Right atrium auricular region (tissue), 2 donors: ENCODE data around the gene KIAA1191. TPM values are rescaled to one million over a fixed set of nuclear protein-coding genes. Genes with fewer than 3 reads are reported as not detected.

Source experiments
- DNase-seq: peaks from one replicate; pipeline ENCODE4 v3.0.0-alpha.2; 2019; ENCODE audit warnings: low spot score
- H3K27ac ChIP-seq, 2 donors: fragments of 200-600 bp; sonication (generic); 1 replicate in 1 of 2; 2 replicates in 1 of 2; pipeline ENCODE4 v1.5.1; 2016 to 2019
- H3K27me3 ChIP-seq, 2 donors: fragments of 200-600 bp; sonication (generic); one replicate each; pipeline versions ENCODE4 v1.5.1 to v1.6.0; 2017 to 2019
- H3K36me3 ChIP-seq: fragments of 200-600 bp; sonication (generic); one replicate; pipeline ENCODE4 v1.5.1; 2016
- H3K4me1 ChIP-seq, 2 donors: fragments of 200-600 bp; sonication (generic); one replicate each; pipeline versions ENCODE4 v1.5.1 to v1.6.0; 2017 to 2019
- H3K4me3 ChIP-seq, 2 donors: fragments of 200-600 bp; sonication (generic); 1 replicate in 1 of 2; 2 replicates in 1 of 2; pipeline ENCODE4 v1.5.1; 2017 to 2019; ENCODE audit warnings: mild to moderate bottlenecking in 1 of 2, moderate library complexity in 1 of 2
- H3K9me3 ChIP-seq, 2 donors: fragments of 200-600 bp; sonication (generic); one replicate each; pipeline ENCODE4 v1.5.1; 2019
- CTCF ChIP-seq, 2 donors: fragments of 200-600 bp; sonication (generic); IDR thresholded peaks; one replicate each; pipeline ENCODE4 v1.5.1; 2019; ENCODE audit warnings: antibody characterized with exemption in 2 of 2
- total RNA-seq, 2 donors: library from RNA; depleted of rRNA; stranded (reverse); fragments of >200 nt; gene quantifications; one replicate each; pipeline ENCODE4 v1.1.0, GENCODE V29; 2016

KIAA1191 gene
- total RNA-seq, 2 donors from 2014 or later, result 118 to 141 TPM

- Histone ChIP-seq H3K27ac (no peak overlapping the region), H3K27me3 (no peaks in the 10 kb centered on the region), H3K4me3 (no peak overlapping the region), H3K36me3 (peaks cover 60% of the 10 kb centered on the region), H3K4me1 (peaks cover 0 to 18% of the 10 kb centered on the region in 2 donors), H3K9me3 (no peaks in the 10 kb centered on the region)
- TF ChIP-seq CTCF (IDR thresholded peaks at IDR 0.05), result no peak
- no peak for DNase-seq
Measured at GRCh38 chr5:176356179-176356566, 5.4 kb downstream of the KIAA1191 start.

- H3K4me1 ChIP-seq, result peaks cover 0 to 13% of the 10 kb centered on the region in 2 donors
Measured at GRCh38 chr5:176355400-176356178, 6.0 kb downstream of the KIAA1191 start.

GRCh38 chr5:176353533-176353932 is 8.0 kb downstream of the KIAA1191 start:
- TF ChIP-seq CTCF (IDR thresholded peaks at IDR 0.05), result no peak
- no peaks in the 10 kb centered on the region for H3K4me1 ChIP-seq
- H3K4me3 ChIP-seq, result no peak overlapping the region
- no peak overlapping the region for H3K27ac ChIP-seq
- H3K27me3 ChIP-seq, result no peaks in the 10 kb centered on the region
- no peaks in the 10 kb centered on the region for H3K9me3 ChIP-seq
- no peak for DNase-seq
- H3K36me3 ChIP-seq, result peaks cover 85% of the 10 kb centered on the region

More at GRCh38 chr5:176355400-176356178, 6.0 kb downstream of the KIAA1191 start:
- TF ChIP-seq CTCF (IDR thresholded peaks at IDR 0.05), result no peak
- H3K27me3 ChIP-seq, result no peaks in the 10 kb centered on the region
- H3K9me3 ChIP-seq, result no peaks in the 10 kb centered on the region
- no peak overlapping the region for H3K27ac ChIP-seq
- no peak for DNase-seq
- H3K4me3 ChIP-seq, result no peak overlapping the region
- peaks cover 66% of the 10 kb centered on the region for H3K36me3 ChIP-seq

- no peak for TF ChIP-seq CTCF (IDR thresholded peaks at IDR 0.05)
- H3K27me3 ChIP-seq, result no peaks in the 10 kb centered on the region
- H3K4me3 ChIP-seq, result no peak overlapping the region
- peaks cover 87% of the 10 kb centered on the region for H3K36me3 ChIP-seq
- H3K4me1 ChIP-seq, result no peaks in the 10 kb centered on the region
- H3K27ac ChIP-seq, result no peak overlapping the region
- no peak for DNase-seq
- H3K9me3 ChIP-seq, result no peaks in the 10 kb centered on the region
Measured at GRCh38 chr5:176352116-176352878, 9.3 kb downstream of the KIAA1191 start.

GRCh38 chr5:176350416-176350815 is 11.1 kb downstream of the KIAA1191 start:
- no peaks in the 10 kb centered on the region for H3K27me3 ChIP-seq
- H3K4me1 ChIP-seq, result no peaks in the 10 kb centered on the region
- DNase-seq, result no peak
- no peak for TF ChIP-seq CTCF (IDR thresholded peaks at IDR 0.05)
- peaks cover 100% of the 10 kb centered on the region for H3K36me3 ChIP-seq
- H3K4me3 ChIP-seq, result no peak overlapping the region
- no peak overlapping the region for H3K27ac ChIP-seq
- no peaks in the 10 kb centered on the region for H3K9me3 ChIP-seq
